GM21447 (cell line): ENCODE results near the gene OCIAD1.
"Not testable (repeated sequence)": the region's sequence is repeated elsewhere in the genome, so short reads cannot be mapped to it uniquely, and the experiment has no call there.

Experiments
- ATAC-seq: cut with Tn5 transposase; IDR thresholded peaks from one replicate; pipeline ENCODE4 v1.9.1; 2021; ENCODE audit not compliant: unreplicated experiment

Gene OCIAD1

GRCh38 chr4:48816297-48816696, 14.6 kb upstream of the OCIAD1 start:
- not testable (repeated sequence) for ATAC-seq

- ATAC-seq: no peak
These were observed 13.9 kb upstream of the OCIAD1 start for GRCh38 chr4:48816971-48817370.

DNA sequence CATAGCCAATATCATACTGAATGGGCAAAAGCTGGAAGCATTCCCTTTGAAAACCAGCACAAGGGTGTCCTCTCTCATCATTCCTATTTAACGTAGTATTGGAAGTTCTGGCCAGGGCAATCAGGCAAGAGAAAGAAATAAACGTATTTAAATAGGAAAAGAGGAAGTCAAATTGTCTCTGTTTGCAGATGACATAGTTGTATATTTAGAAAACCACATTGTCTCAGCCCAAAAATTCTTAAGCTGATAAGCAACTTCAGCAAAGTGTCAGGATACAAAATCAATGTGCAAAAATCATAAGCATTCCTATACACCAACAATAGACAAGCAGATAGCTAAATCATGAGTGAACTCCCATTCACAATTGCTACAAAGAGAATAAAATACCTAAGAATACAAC, 9.5 kb upstream of the OCIAD1 start:
- ATAC-seq: not testable (repeated sequence)

DNA sequence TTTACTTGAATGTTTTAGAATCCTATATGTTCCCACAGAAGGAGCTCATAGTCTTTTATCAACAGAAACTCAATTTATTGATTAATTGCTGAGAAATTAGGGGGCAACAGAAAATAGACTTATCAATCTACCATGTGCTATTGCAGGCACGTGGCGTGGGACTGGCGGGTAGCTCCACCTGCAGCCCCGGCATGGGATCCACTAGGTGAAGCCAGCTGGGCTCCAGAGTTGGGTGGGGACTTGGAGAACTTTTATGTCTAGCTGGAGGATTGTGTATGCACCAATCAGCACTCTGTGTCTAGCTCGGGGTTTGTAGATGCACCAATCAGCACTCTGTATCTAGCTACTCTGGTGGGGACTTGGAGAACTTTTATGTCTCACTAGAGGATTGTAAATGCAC, 3.3 kb upstream of the OCIAD1 start:
- ATAC-seq: no peak

DNA sequence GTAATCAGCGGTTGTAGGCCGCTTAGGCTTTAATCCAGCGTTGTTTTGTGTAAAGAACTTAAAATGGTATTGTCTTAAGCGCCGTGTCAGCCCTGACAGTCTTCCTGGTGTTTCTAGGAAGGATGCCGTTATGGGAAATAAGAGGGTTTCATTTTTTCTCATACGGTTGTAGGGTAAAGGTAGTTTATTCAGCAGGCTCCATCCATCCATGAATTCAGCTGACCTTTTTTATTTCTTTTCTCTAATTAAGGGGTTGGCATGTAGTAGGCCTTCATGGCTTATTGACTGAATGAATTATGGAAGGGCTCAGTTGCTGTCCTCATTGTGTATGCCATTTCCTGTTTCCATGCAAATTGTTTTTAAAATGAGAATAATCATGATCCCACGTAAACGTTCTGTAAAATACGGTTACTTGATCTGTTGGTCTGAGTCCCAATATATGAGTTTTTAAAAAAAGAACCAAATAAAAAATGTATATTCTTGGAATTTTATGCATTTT, 693 bp downstream of the OCIAD1 start:
- no peak for ATAC-seq

DNA sequence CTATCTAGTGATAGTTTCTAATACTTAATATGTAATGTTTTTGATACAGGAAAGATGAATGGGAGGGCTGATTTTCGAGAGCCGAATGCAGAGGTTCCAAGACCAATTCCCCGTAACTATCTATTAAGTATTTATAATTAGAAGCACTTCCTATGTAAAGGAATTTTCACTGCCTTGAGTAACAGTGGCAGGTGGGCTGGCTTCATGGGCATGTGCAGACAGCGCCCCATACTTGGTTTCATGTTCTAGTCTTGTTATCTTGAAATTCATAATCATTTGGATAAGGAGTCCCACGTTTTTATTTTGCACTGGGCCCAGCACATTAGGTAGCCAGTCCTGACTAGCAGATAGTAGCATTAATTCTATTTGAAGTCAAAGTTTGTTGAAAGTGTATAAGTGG, 1.7 kb downstream of the OCIAD1 start:
- ATAC-seq: no peak

- no peak for ATAC-seq
These were observed 5.8 kb downstream of the OCIAD1 start for GRCh38 chr4:48836658-48837057.

GRCh38 chr4:48841045-48841827, 10.3 kb downstream of the OCIAD1 start:
- ATAC-seq: no peak

DNA sequence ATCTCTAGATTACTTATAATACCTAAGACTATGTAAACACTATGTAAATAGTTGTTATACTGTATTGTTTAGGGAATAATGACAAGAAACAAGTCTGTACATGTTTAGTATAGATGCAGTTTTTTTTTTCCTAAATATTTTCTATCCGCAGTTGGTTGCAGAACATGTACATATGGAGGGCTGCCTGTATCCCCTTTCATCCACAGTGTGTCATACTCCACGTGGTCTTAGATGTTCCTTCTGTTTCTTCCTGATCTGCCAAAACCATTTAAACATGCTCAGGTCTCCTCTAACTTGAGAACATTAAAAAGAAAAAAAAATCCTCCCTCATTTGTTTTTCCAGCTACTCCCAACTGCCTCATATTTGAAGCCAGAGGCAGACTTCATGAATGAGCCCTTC, 14.0 kb downstream of the OCIAD1 start:
- ATAC-seq: no peak

GRCh38 chr4:48848799-48849198, 17.9 kb downstream of the OCIAD1 start:
- ATAC-seq: not testable (repeated sequence)

DNA sequence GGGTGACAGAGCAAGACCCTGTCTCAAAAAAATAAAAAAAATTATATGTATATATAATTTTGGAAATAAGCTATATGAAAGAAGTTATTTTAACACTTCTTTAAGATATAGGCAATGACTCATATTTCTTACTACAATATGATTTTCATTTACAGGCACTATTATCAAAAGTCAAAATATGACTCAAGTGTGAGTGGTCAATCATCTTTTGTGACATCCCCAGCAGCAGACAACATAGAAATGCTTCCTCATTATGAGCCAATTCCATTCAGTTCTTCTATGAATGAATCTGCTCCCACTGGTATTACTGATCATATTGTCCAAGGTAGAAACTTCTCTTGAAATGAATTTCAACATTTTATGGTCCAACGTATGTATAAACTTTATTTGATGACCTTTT, 20.8 kb downstream of the OCIAD1 start:
- no peak for ATAC-seq

GRCh38 chr4:48853604-48854394, 22.9 kb downstream of the OCIAD1 start:
- ATAC-seq: no peak

DNA sequence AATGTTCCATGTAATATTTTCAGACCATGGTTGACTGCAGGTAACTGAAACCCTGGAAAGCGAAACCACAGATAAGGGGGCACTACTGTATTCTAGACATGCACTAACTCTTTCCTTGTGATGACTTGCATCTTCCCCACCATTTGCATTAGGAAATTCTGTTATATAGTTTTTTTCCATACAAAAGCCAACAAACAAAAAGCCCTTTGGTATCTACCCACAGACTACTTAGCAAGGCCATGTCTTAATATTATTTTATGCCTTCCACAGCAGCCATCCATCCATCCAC, 23.5 kb downstream of the OCIAD1 start:
- no peak for ATAC-seq

GRCh38 chr4:48854982-48855381, 24.1 kb downstream of the OCIAD1 start:
- ATAC-seq: no peak

DNA sequence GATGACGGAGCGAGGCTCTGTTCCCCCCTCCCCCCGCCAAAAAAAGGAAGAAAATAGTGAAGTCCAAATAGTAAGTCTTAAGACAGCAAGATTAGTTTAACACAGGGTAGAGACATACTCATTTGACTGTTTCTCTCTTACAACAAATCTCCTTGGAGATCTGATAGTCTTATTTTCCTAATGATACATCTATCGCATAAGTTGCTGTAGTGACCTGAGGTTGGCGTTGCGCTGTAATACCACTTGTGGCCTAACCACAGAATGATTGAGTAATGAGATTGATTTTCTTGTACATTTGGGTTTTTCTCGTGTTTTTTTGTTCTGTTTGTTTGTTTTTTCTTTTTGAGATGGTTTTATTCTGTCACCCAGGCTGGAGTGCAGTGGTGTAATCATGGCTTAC, 27.2 kb downstream of the OCIAD1 start:
- no peak for ATAC-seq

GRCh38 chr4:48862038-48862437, 31.1 kb downstream of the OCIAD1 start:
- ATAC-seq: no peak

DNA sequence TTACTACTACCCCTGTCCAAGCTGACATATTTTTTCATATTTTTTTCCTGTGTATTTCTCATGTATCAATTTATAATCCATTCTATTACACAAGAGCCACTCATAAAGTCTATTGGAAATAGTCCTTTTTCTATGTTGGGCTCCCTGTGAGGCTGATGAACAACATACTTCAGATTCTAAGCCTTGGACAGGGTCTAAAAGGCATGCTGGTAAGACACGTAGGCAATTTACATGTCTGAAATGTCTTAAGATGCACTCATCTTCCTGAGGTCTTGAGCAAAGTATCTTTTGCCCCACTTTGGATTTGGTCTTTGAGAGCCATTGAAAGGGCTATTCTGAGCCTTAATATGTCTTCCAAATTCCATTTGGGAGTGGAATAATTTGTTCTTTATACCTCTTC, 31.8 kb downstream of the OCIAD1 start:
- ATAC-seq: no peak

GRCh38 chr4:48863728-48864127, 32.8 kb downstream of the OCIAD1 start:
- no peak for ATAC-seq

- ATAC-seq: not testable (repeated sequence)
These were observed 33.8 kb downstream of the OCIAD1 start for GRCh38 chr4:48864696-48865095.

DNA sequence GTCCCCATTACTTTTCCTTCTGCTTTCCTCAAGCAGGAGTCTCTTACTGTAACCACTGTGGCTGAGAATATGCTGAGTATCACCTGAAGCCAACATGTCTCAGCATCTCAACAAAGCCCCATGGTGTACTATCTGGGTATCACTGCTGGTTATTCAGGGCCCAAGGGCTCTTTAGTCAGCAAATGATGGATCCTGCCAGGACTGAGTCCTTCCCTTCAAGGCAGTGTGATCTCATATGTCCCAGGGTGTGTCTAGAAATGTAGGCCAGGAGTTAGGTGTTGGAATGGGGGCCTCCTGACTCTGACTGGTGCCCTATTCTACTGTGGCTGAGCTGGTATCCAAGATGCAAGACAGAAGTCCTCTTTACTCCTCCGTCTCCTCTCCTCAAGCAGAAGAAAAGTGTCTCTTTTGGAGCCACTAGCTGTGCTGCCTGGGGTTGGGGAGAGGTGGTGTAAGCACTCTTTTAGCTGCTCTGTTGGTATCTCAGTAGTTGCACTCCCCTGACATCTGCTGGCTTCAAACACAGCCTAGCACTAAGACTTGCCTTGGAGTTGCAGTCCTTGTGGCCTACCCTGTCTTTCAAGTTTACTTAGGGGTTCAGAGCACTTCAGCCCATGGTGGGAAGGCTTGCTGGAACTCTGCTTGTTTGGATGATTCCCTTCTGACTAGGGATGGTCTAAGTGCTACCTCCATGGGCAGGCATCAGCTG, 47.1 kb downstream of the OCIAD1 start:
- no peak for ATAC-seq

GRCh38 chr4:48879561-48880442, 48.9 kb downstream of the OCIAD1 start:
- no peak for ATAC-seq
